GM23338 (cell line): Measurements from ENCODE around the gene NTRK3. TPM values are rescaled to one million over a fixed set of nuclear protein-coding genes. Genes with fewer than 3 reads are reported as not detected.

Experiments used
- ATAC-seq: fragments of 200-7000 bp; cut with Tn5 transposase; 3 replicates; pipeline ENCODE4 v1.9.1; 2020
- DNase-seq: peaks from one replicate; pipeline ENCODE4 v3.0.0-alpha.2; 2015; ENCODE audit warnings: low spot score
- H2AFZ ChIP-seq: fragments of 200-600 bp; sonication (generic); 2 replicates; pipeline ENCODE4 v1.8.0; 2016; ENCODE audit warnings: antibody characterized with exemption, mild to moderate bottlenecking, moderate library complexity
- H3F3A ChIP-seq: fragments of 200-600 bp; sonication (generic); replicated peaks from 2 replicates; pipeline ENCODE4 v1.8.0; 2017; ENCODE audit warnings: antibody characterized with exemption, mixed run types, low read depth
- H3K27ac ChIP-seq: fragments of 200-600 bp; sonication (generic); 2 replicates; pipeline ENCODE4 v1.6.1; 2016; ENCODE audit warnings: low read depth
- H3K27me3 ChIP-seq: fragments of 200-600 bp; sonication (generic); 2 replicates; pipeline ENCODE4 v1.8.0; 2016; ENCODE audit warnings: mild to moderate bottlenecking, mixed run types, moderate library complexity; ENCODE audit not compliant: insufficient read depth
- H3K36me3 ChIP-seq: fragments of 200-600 bp; sonication (generic); 2 replicates; pipeline ENCODE4 v1.8.0; 2016; ENCODE audit warnings: mild to moderate bottlenecking; ENCODE audit not compliant: insufficient read depth
- H3K4me1 ChIP-seq: fragments of 200-600 bp; sonication (generic); 2 replicates; pipeline ENCODE4 v1.8.0; 2016; ENCODE audit warnings: mild to moderate bottlenecking, moderate library complexity; ENCODE audit not compliant: insufficient read depth
- H3K4me2 ChIP-seq: fragments of 200-600 bp; sonication (generic); 2 replicates; pipeline ENCODE4 v1.7.1; 2017; ENCODE audit warnings: mixed run types
- H3K4me3 ChIP-seq: fragments of 200-600 bp; sonication (generic); 2 replicates; pipeline ENCODE4 v1.6.1; 2016; ENCODE audit warnings: mixed run types
- H3K79me2 ChIP-seq: fragments of 200-600 bp; sonication (generic); replicated peaks from 2 replicates; pipeline ENCODE4 v1.8.0; 2017; ENCODE audit warnings: mild to moderate bottlenecking; ENCODE audit not compliant: insufficient read depth
- H3K9me2 ChIP-seq: fragments of 200-600 bp; sonication (generic); 2 replicates; pipeline ENCODE4 v1.8.0; 2017; ENCODE audit not compliant: insufficient read depth
- H4K20me1 ChIP-seq: fragments of 200-600 bp; sonication (generic); replicated peaks from 2 replicates; pipeline ENCODE4 v1.8.0; 2017; ENCODE audit warnings: mild to moderate bottlenecking; ENCODE audit not compliant: insufficient read depth
- H3K27ac Mint-ChIP-seq: 2 replicates; pipeline ENCODE4 v1.8.0; 2020; ENCODE audit warnings: inconsistent platforms, mild to moderate bottlenecking, moderate library complexity, mixed read lengths
- H3K27me3 Mint-ChIP-seq: 3 replicates; pipeline ENCODE4 v1.8.0; 2022; ENCODE audit warnings: low read depth, mild to moderate bottlenecking, moderate library complexity, mixed read lengths, inconsistent platforms; ENCODE audit not compliant: insufficient read depth, poor library complexity
- H3K36me3 Mint-ChIP-seq: 3 replicates; pipeline ENCODE4 v1.8.0; 2021; ENCODE audit warnings: low read depth, mild to moderate bottlenecking, inconsistent platforms, moderate library complexity, mixed read lengths
- H3K4me1 Mint-ChIP-seq: 3 replicates; pipeline ENCODE4 v1.8.0; 2020; ENCODE audit warnings: mild to moderate bottlenecking, inconsistent platforms, mixed read lengths
- H3K4me3 Mint-ChIP-seq: 3 replicates; pipeline ENCODE4 v1.8.0; 2021; ENCODE audit warnings: moderate library complexity, mild to moderate bottlenecking, inconsistent platforms, mixed read lengths
- H3K9me3 Mint-ChIP-seq: 3 replicates; pipeline ENCODE4 v1.8.0; 2020; ENCODE audit warnings: moderate library complexity, mild to moderate bottlenecking, inconsistent platforms, mixed read lengths
- CREB1 ChIP-seq: fragments of 250-450 bp; sonication (Bioruptor Pico); IDR thresholded peaks from 2 replicates; pipeline ENCODE4 v1.5.0; 2020; ENCODE audit warnings: low read depth, mild to moderate bottlenecking, moderate library complexity
- EZH2 ChIP-seq: fragments of 200-600 bp; sonication (generic); IDR thresholded peaks from one replicate; pipeline ENCODE4 v1.8.0; 2017; ENCODE audit warnings: antibody characterized with exemption, mild to moderate bottlenecking, low read depth; ENCODE audit not compliant: unreplicated experiment
- EZH2phosphoT487 ChIP-seq: fragments of 200-600 bp; sonication (generic); IDR thresholded peaks from one replicate; pipeline ENCODE4 v1.8.1; 2018; ENCODE audit warnings: antibody characterized with exemption; ENCODE audit not compliant: unreplicated experiment
- JUNB ChIP-seq: IDR thresholded peaks from one replicate; pipeline ENCODE4 v1.6.1; 2016; ENCODE audit warnings: antibody characterized with exemption; ENCODE audit not compliant: unreplicated experiment
- NANOG ChIP-seq: IDR thresholded peaks from 2 replicates; pipeline ENCODE4 v1.6.1; 2016; ENCODE audit warnings: antibody characterized with exemption, borderline replicate concordance
- POLR2AphosphoS5 ChIP-seq: IDR thresholded peaks from 2 replicates; pipeline ENCODE4 v1.6.1; 2016; ENCODE audit warnings: antibody characterized with exemption, low read depth
- STAT1 ChIP-seq: IDR thresholded peaks from one replicate; pipeline ENCODE4 v1.6.1; 2016; ENCODE audit warnings: antibody characterized with exemption; ENCODE audit not compliant: unreplicated experiment
- ZNF114 ChIP-seq: fragments of 250-450 bp; sonication (Bioruptor Pico); IDR thresholded peaks from 2 replicates; pipeline ENCODE4 v1.5.0; 2020; ENCODE audit warnings: mild to moderate bottlenecking, moderate library complexity
- polyA plus RNA-seq: library from polyadenylated mRNA; unstranded; fragments of >200 nt; fragmentation: Nextera tagmentation; extraction: Ambion mirVana; gene quantifications from 2 replicates; pipeline ENCODE4 v1.2.1, GENCODE V29; 2016
- total RNA-seq: library from RNA; depleted of rRNA; stranded (reverse); fragments of >200 nt; shearing (Covaris generic); gene quantifications from 2 replicates; pipeline ENCODE4 v1.2.3, GENCODE V29; 2014
- TF ChIP-seq, protein P1 (sequence below): fragments of 250-450 bp; sonication (Bioruptor Pico); IDR thresholded peaks from 2 replicates; pipeline ENCODE4 v1.5.0; 2020; ENCODE audit warnings: mild to moderate bottlenecking, moderate library complexity
- TF ChIP-seq, protein P2 (sequence below): IDR thresholded peaks from one replicate; pipeline ENCODE4 v1.6.1; 2018; ENCODE audit warnings: antibody characterized with exemption; ENCODE audit not compliant: unreplicated experiment
- TF ChIP-seq, protein P3 (sequence below), 2 experiments: fragments of 200-600 bp in 1 of 2; sonication (generic) in 1 of 2; conservative IDR thresholded peaks; 2 replicates each; pipeline versions ENCODE4 v1.5.1 to v1.6.1; 2016 to 2017; ENCODE audit warnings: antibody characterized with exemption in 2 of 2, low read depth in 2 of 2, mild to moderate bottlenecking in 2 of 2, moderate library complexity in 1 of 2
- TF ChIP-seq, protein P4 (sequence below): IDR thresholded peaks from 2 replicates; pipeline ENCODE4 v1.6.1; 2016; ENCODE audit warnings: antibody characterized with exemption

Gene NTRK3
- total and polyA plus RNA-seq, 2 experiments from 2014 or later: 3.1 to 5.3 TPM

DNA sequence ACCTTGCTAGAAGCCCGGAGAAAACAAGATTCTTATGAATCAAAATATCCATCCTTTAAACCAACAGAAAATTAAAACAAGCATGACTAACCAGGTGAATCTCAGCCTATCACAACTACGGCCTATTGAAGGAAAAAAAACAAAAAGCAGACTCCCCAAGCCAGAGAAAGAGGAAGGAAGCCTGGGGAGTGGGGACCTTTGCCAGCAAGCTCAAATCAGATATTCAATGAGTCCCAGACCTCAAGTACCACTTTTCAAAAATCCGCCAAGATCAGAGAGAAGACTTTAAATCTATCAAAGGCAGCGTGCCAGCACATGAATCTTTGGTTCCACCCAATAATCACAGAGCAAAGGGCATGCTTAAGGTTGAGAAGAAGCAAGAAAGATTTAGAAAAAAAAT, 253.8 kb downstream of the NTRK3 start (continued):
- TF ChIP-seq, protein P1, sequence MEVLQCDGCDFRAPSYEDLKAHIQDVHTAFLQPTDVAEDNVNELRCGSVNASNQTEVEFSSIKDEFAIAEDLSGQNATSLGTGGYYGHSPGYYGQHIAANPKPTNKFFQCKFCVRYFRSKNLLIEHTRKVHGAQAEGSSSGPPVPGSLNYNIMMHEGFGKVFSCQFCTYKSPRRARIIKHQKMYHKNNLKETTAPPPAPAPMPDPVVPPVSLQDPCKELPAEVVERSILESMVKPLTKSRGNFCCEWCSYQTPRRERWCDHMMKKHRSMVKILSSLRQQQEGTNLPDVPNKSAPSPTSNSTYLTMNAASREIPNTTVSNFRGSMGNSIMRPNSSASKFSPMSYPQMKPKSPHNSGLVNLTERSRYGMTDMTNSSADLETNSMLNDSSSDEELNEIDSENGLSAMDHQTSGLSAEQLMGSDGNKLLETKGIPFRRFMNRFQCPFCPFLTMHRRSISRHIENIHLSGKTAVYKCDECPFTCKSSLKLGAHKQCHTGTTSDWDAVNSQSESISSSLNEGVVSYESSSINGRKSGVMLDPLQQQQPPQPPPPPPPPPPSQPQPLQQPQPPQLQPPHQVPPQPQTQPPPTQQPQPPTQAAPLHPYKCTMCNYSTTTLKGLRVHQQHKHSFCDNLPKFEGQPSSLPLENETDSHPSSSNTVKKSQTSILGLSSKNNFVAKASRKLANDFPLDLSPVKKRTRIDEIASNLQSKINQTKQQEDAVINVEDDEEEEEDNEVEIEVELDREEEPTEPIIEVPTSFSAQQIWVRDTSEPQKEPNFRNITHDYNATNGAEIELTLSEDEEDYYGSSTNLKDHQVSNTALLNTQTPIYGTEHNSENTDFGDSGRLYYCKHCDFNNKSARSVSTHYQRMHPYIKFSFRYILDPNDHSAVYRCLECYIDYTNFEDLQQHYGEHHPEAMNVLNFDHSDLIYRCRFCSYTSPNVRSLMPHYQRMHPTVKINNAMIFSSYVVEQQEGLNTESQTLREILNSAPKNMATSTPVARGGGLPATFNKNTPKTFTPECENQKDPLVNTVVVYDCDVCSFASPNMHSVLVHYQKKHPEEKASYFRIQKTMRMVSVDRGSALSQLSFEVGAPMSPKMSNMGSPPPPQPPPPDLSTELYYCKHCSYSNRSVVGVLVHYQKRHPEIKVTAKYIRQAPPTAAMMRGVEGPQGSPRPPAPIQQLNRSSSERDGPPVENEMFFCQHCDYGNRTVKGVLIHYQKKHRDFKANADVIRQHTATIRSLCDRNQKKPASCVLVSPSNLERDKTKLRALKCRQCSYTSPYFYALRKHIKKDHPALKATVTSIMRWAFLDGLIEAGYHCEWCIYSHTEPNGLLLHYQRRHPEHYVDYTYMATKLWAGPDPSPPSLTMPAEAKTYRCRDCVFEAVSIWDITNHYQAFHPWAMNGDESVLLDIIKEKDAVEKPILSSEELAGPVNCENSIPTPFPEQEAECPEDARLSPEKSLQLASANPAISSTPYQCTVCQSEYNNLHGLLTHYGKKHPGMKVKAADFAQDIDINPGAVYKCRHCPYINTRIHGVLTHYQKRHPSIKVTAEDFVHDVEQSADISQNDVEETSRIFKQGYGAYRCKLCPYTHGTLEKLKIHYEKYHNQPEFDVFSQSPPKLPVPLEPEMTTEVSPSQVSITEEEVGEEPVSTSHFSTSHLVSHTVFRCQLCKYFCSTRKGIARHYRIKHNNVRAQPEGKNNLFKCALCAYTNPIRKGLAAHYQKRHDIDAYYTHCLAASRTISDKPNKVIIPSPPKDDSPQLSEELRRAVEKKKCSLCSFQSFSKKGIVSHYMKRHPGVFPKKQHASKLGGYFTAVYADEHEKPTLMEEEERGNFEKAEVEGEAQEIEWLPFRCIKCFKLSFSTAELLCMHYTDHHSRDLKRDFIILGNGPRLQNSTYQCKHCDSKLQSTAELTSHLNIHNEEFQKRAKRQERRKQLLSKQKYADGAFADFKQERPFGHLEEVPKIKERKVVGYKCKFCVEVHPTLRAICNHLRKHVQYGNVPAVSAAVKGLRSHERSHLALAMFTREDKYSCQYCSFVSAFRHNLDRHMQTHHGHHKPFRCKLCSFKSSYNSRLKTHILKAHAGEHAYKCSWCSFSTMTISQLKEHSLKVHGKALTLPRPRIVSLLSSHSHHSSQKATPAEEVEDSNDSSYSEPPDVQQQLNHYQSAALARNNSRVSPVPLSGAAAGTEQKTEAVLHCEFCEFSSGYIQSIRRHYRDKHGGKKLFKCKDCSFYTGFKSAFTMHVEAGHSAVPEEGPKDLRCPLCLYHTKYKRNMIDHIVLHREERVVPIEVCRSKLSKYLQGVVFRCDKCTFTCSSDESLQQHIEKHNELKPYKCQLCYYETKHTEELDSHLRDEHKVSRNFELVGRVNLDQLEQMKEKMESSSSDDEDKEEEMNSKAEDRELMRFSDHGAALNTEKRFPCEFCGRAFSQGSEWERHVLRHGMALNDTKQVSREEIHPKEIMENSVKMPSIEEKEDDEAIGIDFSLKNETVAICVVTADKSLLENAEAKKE: no peak
- no peak for TF ChIP-seq POLR2AphosphoS5
- no peak for TF ChIP-seq NANOG
- TF ChIP-seq, protein P2, sequence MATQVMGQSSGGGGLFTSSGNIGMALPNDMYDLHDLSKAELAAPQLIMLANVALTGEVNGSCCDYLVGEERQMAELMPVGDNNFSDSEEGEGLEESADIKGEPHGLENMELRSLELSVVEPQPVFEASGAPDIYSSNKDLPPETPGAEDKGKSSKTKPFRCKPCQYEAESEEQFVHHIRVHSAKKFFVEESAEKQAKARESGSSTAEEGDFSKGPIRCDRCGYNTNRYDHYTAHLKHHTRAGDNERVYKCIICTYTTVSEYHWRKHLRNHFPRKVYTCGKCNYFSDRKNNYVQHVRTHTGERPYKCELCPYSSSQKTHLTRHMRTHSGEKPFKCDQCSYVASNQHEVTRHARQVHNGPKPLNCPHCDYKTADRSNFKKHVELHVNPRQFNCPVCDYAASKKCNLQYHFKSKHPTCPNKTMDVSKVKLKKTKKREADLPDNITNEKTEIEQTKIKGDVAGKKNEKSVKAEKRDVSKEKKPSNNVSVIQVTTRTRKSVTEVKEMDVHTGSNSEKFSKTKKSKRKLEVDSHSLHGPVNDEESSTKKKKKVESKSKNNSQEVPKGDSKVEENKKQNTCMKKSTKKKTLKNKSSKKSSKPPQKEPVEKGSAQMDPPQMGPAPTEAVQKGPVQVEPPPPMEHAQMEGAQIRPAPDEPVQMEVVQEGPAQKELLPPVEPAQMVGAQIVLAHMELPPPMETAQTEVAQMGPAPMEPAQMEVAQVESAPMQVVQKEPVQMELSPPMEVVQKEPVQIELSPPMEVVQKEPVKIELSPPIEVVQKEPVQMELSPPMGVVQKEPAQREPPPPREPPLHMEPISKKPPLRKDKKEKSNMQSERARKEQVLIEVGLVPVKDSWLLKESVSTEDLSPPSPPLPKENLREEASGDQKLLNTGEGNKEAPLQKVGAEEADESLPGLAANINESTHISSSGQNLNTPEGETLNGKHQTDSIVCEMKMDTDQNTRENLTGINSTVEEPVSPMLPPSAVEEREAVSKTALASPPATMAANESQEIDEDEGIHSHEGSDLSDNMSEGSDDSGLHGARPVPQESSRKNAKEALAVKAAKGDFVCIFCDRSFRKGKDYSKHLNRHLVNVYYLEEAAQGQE: no peak

DNA sequence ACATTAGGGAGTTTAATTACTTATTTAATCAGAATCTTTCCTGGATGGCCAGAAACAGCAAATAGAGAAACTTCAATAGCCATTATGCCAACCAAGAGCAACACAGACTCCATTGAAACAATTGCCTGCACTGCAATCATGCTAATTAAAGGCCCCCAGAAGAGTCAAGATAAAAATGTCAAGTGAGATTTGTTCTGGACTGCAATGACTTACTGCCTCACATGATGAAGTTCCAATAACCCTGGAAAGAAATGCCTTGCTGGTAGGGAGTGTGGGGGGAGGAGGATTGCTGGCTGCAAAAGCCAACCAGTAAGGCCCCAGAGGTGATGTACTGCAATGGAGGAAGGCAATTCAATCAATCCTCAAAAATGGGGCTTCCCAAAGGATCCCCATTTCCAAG, 257.9 kb downstream of the NTRK3 start:
- Histone ChIP-seq H2AFZ (no peak overlapping the region), H3K4me2 (no peak overlapping the region), H3K27me3 (no peaks in the 10 kb centered on the region), H3K4me3 (no peak overlapping the region), H3F3A (no peaks in the 10 kb centered on the region), H3K27ac (no peak overlapping the region), H4K20me1 (no peaks in the 10 kb centered on the region), H3K36me3 (no peaks in the 10 kb centered on the region), H3K9me2 (no peaks in the 10 kb centered on the region), H3K4me1 (no peaks in the 10 kb centered on the region), H3K79me2 (no peaks in the 10 kb centered on the region)
- no peak for ATAC-seq
- no peak overlapping the region for H3K4me3 Mint-ChIP-seq
- no peaks in the 10 kb centered on the region for H3K36me3 Mint-ChIP-seq
- H3K27ac Mint-ChIP-seq: no peak overlapping the region
- DNase-seq: no peak
- peaks cover 2% of the 10 kb centered on the region; the same call in 1 of the 3 replicates for H3K9me3 Mint-ChIP-seq
- no peaks in the 10 kb centered on the region for H3K27me3 Mint-ChIP-seq
- H3K4me1 Mint-ChIP-seq: no peaks in the 10 kb centered on the region
- TF ChIP-seq JUNB (no peak), EZH2 (no peak), CREB1 (no peak), NANOG (no peak), EZH2phosphoT487 (no peak), POLR2AphosphoS5 (no peak), ZNF114 (CRISPR knock-in tag) (no peak), STAT1 (no peak)
- TF ChIP-seq, protein P3, sequence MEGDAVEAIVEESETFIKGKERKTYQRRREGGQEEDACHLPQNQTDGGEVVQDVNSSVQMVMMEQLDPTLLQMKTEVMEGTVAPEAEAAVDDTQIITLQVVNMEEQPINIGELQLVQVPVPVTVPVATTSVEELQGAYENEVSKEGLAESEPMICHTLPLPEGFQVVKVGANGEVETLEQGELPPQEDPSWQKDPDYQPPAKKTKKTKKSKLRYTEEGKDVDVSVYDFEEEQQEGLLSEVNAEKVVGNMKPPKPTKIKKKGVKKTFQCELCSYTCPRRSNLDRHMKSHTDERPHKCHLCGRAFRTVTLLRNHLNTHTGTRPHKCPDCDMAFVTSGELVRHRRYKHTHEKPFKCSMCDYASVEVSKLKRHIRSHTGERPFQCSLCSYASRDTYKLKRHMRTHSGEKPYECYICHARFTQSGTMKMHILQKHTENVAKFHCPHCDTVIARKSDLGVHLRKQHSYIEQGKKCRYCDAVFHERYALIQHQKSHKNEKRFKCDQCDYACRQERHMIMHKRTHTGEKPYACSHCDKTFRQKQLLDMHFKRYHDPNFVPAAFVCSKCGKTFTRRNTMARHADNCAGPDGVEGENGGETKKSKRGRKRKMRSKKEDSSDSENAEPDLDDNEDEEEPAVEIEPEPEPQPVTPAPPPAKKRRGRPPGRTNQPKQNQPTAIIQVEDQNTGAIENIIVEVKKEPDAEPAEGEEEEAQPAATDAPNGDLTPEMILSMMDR (conservative IDR thresholded peaks at IDR 0.05; ENCODE audit: low read depth in 2 of 2): no peak
- TF ChIP-seq, protein P4, sequence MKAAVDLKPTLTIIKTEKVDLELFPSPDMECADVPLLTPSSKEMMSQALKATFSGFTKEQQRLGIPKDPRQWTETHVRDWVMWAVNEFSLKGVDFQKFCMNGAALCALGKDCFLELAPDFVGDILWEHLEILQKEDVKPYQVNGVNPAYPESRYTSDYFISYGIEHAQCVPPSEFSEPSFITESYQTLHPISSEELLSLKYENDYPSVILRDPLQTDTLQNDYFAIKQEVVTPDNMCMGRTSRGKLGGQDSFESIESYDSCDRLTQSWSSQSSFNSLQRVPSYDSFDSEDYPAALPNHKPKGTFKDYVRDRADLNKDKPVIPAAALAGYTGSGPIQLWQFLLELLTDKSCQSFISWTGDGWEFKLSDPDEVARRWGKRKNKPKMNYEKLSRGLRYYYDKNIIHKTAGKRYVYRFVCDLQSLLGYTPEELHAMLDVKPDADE: no peak
